Right hindlimb (tissue), 1 donor: ENCODE results near the gene SCUBE2.
"Not testable (repeated sequence)": the region's sequence is repeated elsewhere in the genome, so short reads cannot be mapped to it uniquely, and the experiment has no call there.

Experiments
- DNase-seq: peaks from one replicate; pipeline ENCODE4 v3.0.0-alpha.2; 2018

The SCUBE2 gene

DNA sequence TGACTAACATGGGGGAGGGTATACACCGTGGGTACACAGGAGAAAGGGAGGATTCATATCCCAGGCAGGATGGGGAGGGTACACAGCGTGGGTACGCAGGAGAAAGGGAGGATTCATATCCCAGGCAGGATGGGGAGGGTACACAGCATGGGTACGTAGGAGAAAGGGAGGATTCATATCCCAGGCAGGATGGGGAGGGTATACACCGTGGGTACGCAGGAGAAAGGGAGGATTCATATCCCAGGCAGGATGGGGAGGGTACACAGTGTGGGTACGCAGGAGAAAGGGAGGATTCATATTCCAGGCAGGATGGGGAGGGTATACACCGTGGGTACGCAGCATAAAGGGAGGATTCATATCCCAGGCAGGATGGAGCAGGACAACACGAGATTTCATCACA is 51.0 kb downstream of the SCUBE2 start:
- DNase-seq, result no peak

DNA sequence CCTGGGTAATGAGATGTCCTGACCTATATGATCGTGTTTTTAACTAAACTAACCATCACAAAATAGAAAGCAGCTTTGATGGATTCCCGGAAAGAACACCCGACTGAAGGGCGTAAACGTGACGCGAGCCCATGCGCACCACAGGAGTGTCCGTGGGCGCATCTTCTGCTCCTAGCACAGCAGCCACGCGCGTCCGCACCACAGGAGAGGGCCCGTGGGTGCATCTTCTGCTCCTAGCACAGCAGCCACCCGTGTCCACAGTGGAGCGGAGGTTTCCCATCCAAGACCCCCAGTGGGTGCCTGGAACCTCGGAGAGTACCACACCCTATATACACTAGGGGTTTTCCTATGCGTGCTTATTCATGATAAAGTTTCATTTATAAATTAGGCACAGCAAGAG is 51.5 kb downstream of the SCUBE2 start:
- DNase-seq, result no peak

DNA sequence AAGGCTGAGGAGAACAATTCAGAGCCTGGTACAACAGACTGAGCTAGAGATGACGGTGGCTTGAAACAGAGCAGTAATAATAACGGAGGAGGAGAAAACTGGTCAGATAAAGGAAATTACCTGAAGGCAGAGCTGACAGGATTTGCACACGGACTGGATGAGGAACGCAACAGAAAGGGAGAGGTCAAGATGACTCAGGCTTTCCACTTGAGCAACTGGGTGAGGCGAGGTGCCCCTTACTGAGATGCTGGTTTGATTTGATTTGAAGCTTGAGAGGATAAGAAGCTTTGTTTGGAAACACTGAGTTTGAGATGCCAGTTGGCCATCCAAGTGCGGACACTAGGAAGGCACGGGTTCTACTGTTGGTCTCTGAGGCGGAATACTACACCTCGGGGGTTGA is 52.2 kb downstream of the SCUBE2 start:
- DNase-seq, result no peak

DNA sequence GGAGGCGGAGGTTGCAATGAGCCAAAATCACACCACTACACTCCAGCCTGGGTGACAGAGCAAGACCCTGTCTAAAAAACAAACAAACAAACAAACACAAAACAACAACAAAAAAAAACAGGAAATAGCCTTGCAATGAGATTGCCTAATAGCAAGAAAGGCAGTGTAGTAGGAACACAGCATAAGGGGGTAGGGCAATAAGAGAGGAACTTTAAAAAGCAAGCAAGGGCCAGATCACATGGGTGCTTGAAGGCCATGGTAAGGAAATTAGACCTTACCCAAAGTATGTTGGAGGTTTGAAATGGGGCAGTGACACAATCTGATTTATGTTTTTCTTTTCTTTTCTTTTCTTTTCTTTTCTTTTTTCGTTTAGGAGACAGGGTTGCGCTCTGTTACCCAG is 52.9 kb downstream of the SCUBE2 start:
- DNase-seq, result no peak

DNA sequence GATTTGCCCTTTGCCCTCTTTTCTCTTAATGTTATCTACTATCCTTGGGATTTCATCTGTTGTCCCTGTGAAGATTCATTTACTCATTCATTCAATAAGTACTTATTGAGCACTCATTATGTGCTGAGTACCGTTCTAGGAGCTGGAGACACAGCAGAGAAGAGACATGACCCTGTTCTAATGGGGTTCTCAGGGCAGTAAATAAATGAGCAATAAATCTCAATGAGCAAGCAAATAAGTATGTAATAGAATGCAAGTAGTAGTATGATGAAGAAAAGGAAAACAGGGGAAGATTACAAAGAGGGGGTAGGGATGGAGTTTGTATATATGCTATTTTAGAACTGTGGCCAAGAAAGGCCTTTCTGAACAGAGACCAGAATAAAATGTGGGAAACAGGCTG is 53.4 kb downstream of the SCUBE2 start:
- no peak for DNase-seq

DNA sequence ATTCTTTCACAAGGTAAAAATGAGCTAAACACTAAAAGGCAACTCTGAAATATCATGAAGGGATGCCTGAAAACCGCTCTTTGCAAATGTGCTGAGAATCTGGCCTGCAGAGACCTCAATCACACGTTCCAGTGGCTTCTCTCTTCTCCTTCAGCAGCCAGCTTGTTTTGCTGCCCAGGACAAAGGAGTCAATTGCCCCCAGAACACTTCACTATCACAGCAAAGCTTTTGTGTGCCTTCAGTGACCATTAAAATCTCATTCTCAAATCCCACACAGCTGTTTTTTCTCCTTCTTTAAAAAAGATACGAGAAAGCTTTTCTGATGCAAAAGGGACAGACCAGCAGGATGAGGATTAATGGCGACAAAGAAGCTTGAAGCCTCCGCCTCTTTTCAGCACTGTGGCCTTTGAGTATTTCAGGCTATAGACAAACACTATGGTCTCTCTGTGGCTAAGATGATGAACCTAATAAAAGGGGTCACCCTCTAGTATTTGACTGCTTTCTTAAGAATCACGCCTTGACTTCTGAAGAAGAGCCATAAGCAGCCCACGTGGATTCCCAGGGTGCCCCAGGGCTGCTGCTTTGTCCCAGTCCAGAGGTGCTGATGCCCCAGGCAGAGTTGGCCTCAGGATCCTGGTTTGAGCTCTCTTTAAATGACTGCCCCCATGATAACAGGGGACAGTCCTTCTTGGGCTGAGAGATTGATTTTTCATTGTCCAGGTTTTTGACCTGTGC is 54.2 kb downstream of the SCUBE2 start:
- DNase-seq, result no peak

DNA sequence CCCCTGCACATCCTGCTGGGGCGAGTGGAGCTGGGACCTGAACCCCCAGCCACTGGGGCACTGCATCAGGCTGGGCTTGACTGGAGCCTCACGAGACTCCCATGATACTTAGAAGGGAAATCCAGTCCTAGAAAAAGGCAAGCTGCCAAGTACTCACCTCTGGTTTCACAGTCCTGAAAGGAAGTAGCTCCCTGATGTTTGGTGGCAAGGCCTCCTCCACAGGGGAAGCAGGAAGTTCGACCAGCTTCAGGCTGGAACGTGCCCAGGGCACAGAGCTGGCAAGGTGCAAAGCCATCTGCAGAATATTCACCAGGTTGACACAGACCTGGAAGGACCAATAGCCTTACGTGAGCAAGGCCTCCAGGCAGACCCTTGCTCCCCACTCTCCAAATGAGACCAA is 60.8 kb downstream of the SCUBE2 start:
- DNase-seq, result no peak

DNA sequence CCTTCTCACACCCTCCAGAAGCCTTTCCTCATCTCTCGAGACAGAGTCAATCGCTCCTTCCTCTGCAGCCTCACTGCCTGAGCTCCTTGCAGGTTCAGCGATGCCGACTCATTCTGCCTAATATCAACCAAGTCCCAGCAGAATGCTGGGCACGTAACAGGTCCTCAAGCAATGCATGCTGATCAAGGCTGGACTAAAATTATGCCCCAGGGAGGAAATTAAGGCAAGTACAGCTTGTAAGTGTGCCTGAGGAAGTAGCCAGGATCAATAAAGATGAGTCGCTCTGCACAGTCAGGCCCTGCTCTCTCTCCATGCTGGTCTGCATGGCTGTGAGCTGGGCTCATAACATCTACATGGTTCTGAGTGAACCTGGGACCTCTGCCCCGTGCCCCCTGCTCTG is 62.0 kb downstream of the SCUBE2 start:
- no peak for DNase-seq

DNA sequence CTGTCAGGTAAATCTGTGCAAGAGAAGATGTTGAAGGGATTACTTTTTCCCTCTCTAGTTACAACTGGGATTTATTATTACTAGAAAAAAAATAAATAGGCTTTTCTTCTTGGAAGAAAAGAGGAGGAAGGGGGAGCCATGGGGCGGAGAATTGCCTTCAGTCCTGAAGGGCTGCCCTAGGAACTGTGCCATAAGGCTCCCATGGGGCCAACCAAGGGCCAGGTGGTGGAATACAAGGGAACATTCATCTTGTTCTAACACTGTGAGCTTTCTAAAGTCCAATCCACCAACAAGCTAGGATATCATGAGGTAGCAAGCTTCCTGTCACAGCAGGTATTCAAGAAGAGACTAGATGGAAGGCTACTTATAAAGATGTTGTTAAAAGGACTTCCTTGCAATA is 62.8 kb downstream of the SCUBE2 start:
- no peak for DNase-seq

DNA sequence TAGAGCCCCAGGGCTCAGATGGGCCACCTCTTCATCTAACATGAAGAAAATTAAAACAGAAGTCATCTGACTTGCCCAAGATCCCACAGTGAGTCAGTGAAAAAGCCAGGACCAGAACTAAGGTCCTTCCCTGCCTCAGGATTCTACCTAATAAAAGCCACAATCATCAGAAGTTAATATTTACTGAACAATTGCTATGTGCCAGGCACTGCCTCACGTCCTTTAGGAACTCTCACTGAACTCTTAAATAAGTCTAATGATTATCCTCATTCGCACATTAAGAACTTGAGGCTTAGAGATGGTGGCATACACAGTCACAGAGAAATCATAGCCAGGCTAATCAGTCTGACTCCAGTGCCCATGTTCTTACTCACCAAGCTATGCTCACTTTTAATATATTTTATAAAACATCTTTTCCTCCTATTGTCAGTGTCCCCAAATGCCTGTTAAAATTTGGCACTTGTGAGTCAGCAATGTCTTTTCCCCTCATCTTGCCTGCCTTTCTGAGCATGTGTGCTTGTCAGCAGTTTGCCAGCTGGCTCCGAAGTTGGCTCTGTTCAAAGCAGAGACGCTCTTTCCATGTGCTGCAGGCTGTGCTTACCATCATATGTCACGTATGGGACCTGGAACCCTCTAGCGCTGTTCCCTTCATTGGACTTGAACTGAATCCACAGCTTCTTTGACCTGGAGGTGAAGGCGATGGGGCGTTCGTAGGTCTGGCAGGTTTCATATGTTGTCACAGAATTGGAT is 66.1 kb downstream of the SCUBE2 start:
- peak; percentile 78 for DNase-seq

DNA sequence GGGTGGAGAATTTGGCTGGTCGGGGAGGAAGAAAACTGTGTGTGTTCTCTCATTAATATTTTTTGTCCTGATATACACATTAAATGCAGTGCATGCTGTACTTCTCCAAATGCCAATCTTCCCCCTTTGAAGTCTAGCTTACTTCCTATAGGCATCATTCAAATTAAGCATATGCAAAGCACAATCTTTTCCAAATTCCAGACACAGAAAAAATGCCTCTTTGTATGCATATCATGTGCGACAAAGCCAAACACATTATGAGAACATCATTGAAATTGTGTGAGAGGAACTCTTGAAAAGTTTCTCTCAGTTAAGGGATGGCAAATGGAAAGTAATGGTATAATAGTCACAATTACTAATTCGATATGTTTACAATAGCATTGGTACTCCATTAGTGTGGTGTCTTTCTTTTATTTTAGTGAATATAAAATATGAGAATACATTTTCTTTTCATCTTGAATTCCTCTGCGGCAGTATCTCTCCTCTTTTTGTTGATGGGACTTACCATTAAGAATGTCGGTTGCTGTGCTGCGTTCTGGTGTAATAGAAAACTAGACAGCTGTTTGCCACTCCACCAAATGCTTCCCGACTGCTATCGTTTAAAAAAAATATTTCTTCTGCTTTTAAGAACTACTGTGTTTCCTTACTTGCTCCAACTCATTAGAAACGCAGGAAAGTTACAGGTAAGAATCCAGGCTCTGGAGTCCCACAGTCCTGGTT is 68.3 kb downstream of the SCUBE2 start:
- DNase-seq, result no peak

DNA sequence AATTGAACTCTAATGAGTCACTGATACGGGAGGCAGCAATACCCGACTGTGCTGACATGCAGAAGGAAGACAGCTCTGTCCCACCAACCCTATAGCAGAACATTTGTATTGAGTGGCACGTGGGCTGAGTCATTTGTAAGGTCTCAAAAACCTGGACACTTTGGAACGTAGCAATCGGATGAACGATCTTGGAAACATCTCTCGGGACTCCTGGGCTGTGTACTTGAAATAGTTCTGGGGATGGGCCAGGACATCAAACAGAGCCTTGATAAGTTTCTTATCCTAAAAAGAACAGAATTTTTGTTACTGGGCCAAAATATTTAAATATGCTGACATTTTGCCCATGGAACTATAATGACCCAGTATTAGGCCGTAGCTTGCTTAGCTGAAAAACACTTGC is 70.5 kb downstream of the SCUBE2 start:
- DNase-seq, result no peak

DNA sequence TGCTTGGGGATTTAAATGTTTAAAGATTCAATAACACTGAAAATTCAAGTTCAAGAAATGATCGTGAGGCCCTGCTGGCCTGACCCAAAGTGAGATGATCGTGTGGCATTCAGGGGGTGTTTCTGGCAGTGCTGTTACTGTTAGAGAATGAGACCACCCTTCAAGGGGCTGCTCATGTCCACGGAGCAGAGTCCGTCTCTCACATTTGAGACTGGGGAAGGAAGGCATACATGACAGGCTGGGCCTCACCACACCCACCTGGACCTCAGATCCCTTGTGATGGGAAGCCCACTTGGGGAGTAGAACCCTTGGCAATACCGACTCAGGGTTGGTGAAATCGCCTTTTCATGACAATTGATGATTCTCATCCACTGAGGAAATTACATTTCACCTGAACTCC is 71.5 kb downstream of the SCUBE2 start:
- no peak for DNase-seq

DNA sequence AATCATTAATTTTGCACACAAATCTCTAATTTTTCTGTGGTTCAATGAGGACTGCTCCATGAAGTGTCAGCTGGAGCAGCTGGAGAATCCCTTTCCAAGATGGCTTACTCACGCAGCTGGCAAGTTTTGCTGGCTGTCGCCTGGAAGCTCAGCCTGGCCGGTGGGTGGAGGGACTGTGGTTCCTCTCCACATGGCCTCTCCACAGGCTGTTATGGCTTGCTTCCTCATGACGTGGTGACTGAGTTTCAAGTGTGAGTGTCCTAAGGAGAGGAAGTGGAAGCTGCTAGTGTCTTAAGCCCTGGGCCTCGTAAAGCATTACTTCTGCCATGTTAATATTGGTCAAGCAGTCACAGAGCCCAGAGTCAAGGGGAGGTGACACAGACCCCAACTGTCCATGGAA is 73.6 kb downstream of the SCUBE2 start:
- peak; percentile 54 for DNase-seq

DNA sequence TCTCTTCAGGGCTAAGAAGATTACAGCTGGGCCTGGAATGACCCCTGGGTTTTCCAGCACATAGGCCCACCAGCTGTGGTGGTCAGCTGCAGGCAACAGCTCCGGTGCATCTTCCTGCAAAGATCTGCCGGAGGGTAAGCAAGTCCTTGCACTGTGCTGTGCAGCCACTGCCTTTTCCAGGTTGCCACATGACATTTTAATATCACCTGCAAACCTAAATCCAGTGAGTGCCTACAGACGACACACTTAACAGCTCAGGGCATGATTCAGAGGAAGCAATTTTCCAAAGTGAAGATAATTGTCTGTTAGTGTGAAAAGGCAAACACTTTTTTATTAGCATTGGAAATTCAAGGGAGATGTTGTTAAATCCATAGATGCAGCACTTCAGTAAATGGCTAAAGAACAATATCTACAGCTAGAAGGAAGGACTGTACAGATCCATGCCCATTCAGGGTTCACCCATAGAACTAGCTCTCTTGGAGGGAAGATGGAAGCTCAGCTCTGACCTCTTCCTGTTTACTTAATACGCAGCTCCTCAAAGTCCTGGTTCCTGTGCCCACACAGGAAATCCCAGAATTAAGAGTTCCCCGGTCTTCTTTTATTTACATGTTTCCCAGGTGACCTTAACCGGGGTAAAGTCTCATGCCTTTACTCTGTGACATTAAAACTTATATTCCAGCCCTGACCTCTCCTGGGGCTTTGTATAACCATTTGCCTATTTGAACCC is 74.3 kb downstream of the SCUBE2 start:
- DNase-seq, result no peak

DNA sequence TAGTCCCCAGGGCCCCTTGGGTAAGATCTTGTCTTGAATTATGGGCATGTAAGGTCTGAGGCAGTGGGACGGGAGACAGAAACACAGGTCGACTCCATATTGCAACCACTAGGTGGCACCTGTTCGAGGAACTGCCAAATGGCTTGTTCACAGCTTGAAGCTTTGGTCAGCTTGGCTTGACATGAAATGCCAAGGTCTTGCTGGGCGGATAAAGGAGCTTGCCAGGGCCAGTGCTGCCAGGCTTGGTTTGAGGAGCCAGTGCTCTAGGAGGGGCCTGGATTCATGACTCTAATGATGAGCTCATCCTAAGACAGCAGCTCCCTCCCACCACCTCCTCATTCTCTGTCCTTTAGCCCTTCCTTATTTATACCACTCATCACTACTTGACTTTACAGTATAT is 75.7 kb downstream of the SCUBE2 start:
- DNase-seq, result peak; percentile 75

DNA sequence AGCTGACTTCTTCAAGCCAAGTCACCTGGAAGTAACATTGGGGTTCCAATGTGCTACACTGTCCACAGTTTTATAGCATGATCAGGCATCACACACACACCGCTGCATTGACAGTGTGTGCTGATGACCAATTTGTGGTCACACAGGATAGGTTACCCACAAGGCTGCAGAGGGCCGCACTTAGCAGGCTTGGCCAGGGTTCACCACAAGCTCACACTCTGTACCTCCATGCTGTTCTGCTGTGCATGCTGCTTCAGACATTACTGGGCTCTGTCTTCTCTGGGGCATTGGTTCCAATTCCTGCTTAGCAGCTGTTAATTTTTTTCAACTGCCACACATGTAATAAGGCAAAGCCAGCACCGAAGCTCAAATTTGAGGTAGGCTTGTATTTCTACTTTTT is 76.6 kb downstream of the SCUBE2 start:
- no peak for DNase-seq

DNA sequence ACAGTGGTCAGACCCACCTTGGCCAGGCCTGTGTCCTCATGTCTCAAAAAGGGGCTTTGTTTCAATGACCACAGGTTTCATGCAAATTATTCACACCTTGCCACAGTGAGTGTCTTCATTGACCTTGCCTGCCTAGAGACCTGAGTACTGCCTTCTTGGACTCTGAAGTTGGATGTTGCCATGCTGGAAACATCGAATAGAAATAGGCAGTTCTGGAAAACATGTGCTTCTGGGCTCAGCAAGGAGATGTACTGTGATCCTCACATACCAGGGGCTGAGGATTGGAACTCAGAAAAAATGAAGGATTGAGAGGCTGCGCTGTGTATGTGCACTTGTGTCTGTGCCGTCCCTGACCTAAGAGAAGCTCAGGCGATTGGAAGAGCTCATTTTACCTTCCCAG is 78.0 kb downstream of the SCUBE2 start:
- DNase-seq, result no peak

DNA sequence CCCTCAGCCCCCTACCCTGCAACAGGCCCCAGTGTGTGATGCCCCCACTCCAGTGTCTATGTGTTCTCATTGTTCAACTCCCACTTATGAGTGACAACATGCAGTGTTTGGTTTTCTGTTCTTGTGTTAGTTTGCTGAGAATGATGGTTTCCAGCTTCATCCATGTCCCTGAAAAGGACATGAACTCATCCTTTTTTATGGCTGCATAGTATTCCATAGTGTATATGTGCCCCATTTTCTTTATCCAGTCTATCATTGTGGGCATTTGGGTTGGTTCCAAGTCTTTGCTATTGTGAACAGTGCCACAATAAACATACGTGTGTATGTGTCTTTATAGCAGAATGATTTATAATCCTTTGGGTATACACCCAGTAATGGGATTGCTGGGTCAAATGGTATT is 81.9 kb downstream of the SCUBE2 start:
- DNase-seq, result not testable (repeated sequence)

DNA sequence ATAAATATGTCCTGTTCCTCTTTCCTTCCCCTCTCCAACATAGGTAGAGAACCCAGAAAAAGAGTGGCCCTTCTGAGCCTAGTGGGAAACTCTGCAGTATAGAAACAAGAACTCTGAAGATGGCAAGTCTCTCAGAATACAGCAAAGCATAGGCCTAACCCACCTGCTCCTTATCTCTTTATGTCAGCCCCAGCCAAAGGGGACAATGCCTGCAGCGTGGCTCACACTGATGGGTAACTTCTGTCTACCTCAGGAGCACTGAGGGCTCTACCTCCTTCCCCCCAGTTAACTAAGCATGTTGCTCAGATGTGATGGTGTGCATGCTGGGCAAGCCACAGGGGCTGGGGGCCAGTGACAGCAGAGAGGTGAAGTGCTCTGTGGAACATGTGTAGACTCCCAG is 82.7 kb downstream of the SCUBE2 start:
- no peak for DNase-seq

DNA sequence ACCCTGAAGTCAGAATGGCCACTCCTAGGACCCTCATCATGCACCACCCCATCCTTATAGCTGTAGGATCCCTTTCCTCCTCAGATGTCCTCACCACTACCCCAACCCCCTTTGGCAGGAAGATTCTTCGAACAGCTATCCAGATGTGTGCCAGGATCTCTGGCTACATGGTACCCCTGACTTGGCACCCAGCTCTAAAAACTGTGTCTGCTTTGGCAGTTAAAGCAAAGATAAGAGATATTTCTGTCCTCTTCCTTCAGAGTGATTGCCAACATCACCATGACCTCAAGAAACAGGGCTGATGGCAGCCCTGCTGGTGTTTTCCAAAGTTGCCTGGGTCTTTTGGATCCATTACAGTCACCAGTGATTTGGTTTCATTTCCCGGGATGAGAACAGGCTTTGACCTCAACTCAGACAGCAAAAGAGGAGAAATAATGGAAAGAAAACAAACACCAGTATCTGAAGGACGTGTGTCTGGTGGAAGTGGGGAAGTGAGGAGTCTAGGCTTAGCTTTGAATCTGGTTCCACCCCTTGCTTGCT is 83.3 kb downstream of the SCUBE2 start:
- DNase-seq, result no peak

DNA sequence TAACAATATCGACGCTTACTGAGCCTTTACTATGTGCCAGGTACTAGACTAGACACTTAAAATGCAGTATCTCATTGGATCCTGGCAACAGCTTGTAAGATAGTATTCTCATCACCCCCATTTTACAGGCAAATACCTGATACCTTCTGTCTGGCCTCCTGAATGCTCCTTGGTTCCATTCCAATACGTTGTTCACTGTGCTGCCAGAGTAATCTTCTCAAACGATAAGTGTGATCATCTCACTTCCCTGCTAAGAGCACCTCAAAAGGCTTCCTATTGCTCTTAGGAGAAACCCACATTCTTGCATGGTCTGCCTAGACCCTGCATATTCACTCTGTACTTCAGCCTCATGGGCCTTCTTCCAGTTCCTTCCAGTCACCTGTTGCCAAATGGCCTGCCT is 86.3 kb downstream of the SCUBE2 start:
- DNase-seq, result no peak
